HG03280 (cell line): ENCODE data around the gene MARCHF7.

Source experiments
- ATAC-seq: cut with Tn5 transposase; IDR thresholded peaks from one replicate; pipeline ENCODE4 v1.9.1; 2021; ENCODE audit warnings: mild to moderate bottlenecking, moderate library complexity; ENCODE audit not compliant: unreplicated experiment

The MARCHF7 gene

DNA sequence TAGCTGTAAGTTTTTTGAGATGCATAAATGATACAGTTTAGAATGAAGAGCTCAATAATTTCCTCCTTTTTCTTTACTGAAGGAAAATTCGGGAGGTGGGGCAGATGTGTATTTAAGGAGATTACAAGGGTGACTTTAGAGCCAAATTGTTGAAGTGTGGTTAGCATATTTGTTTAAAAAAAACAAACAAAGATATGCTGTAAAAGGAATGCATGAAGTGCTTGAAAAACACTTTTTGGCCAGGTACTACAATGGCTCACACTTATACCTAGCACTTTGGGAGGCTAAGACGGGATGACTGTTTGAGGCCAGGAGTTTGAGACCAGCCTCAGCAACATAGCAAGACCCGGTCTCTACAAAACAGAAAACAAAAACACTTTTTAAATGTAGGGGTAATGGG is 47.3 kb downstream of the MARCHF7 start:
- no peak for ATAC-seq

DNA sequence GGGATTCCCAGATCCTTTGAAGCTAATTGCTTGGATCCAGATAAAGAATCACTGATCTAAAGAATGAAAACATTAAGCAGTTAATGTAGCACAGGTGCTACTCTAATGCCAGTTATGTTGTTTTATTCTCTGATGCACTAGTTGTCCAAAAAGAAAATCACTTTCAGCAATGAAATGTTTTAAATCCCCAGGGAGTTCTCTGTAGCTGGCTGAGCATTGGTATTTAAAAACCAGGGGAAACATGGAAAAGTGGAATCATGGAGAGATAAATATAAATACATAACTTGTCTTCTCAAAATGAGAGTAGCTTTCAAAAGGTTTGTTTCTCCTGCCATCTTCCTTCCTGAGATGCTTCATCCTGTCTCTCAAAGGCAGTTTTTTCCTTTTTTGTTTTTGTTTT is 48.0 kb downstream of the MARCHF7 start:
- no peak for ATAC-seq

DNA sequence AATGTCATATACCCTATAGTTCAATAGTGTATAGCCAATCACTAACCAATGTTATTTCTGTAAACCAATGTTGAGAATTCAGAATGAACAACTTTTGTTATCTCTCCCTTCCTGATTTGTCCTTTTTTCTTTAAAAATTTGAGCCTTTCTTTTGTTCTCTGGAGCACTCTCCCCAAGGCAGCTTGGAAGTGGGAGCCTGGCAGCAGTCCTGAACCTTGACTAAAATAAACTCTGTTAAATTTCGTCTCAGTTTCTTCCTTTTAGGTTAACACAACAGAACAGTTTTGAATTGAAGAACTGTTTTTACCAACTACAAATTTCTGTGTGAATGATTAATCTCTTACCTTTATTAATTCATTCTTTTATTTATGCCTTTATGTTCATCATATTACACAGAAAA is 49.8 kb downstream of the MARCHF7 start:
- ATAC-seq: no peak
